ENCODE data around the gene APCDD1.

Gene APCDD1

GRCh38 chr18:10453806-10454680 is at the start of gene APCDD1:
Gene APCDD1 (plus strand): TSS chr18:10454635. CDS start chr18:10454982, 347 bp downstream.
- no peak for DNase-seq (ENCODE audit: low read depth)

- DNase-seq (ENCODE audit: low read depth), result no peak
Measured at GRCh38 chr18:10405014-10405493, 49.4 kb upstream of the APCDD1 start.

GRCh38 chr18:10405816-10406663 is 48.4 kb upstream of the APCDD1 start:
- no peak for DNase-seq (ENCODE audit: low read depth)

DNA sequence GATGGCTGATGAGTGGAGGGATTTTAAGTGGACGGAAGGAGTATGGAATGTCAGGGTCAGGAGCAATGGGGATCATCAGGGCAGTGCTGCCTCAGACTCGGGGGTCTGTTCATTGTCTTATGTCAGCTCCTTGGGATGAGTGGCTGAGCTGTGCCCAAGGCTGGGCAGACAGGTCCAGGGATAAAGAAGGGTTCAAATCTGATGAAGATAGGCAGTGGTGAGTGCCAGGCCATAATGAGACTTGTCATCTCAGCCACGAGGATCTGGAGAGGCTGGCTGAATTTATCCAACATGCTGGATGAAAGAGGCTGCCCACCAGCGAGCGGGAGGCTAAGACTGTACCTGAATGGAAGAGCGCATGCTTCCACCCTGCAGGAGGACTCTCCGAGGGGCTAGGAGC is 46.3 kb upstream of the APCDD1 start:
- DNase-seq (ENCODE audit: low read depth), result no peak

- DNase-seq (ENCODE audit: low read depth), result no peak
Measured at GRCh38 chr18:10409041-10409440, 45.4 kb upstream of the APCDD1 start.

- no peak for DNase-seq (ENCODE audit: low read depth)
Measured at GRCh38 chr18:10410472-10411308, 43.7 kb upstream of the APCDD1 start.

DNA sequence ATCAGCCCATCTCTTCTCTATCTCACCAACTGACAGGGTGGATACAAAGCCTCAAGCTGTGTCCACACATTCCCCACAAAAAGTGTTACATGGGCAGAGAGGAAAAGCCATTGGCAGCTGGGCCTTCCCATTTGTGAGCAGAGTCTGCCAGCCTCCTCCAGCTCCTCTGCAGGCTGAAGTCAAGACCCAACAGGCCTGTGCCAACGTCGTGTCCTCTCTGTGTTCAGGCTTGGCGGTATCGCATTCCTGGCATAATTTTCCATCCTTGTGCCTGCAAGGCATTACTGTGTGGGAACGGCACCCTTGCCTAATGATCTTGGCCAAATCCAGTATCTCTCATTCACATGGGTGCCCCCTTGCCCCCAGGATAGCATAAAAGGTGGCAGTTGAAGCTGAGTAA is 41.5 kb upstream of the APCDD1 start:
- no peak for DNase-seq (ENCODE audit: low read depth)

DNA sequence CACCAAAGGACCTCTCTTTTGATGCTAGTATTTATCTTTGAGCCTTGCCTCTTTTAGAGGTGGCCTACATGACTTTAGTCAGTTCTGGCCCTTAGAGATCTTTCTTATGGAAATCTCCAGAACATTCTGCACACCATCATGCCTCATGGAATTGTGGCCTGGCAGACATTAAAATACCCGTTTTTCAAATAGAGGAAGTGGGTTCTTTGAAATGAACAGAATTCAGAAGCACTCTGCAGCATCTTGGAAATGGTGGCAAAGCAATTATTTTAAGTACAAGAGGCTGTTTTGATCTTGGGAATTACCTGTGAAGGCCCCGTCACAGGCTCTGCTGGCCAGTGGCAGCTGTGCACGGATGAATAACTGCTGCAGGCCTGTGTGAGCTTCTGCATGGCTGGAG is 40.7 kb upstream of the APCDD1 start:
- no peak for DNase-seq (ENCODE audit: low read depth)

GRCh38 chr18:10414293-10414842 is 40.1 kb upstream of the APCDD1 start:
- no peak for DNase-seq (ENCODE audit: low read depth)

DNA sequence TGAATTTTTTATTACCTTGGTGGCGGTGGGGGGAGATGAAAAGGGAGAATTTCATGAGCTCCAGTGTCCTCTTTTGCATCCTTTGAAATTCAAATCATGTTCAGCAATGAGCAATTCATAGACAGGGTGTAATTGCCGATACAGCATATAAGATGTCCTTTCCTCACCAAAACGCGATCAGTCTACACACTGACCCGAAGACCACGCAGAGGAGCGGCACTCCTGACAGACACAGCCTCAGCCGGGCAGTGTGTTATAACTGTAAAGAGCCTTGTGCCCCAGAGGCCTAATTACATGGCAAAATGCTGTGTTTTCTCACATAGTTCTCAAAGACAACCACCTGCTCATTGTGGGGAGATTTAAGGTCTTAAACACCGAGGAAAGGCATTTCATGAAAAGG is 38.4 kb upstream of the APCDD1 start:
- DNase-seq (ENCODE audit: low read depth), result no peak

DNA sequence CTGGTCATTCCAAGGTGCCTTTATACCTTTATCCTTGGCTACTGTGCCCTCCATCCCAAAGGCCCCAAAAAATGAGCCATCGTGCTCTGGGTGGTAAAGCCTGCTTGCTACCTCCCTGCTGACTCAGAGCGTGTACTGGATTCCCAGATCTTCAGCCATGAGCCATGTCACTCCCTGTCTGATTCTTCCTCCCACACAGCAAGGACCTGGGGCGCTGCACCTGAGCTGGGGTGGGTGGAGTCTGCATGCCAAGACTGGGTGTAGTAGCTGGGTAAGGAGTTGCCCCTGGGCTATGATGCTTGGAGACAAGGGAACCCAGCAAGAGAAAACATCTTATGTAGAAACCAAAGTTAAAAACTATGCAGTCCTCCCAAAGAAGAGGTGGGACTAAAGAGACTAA is 37.2 kb upstream of the APCDD1 start:
- DNase-seq (ENCODE audit: low read depth), result no peak

GRCh38 chr18:10417664-10418063 is 36.8 kb upstream of the APCDD1 start:
- DNase-seq (ENCODE audit: low read depth), result no peak

GRCh38 chr18:10418836-10419235 is 35.6 kb upstream of the APCDD1 start:
- DNase-seq (ENCODE audit: low read depth), result no peak

- DNase-seq (ENCODE audit: low read depth), result no peak
Measured at GRCh38 chr18:10419420-10420103, 34.9 kb upstream of the APCDD1 start.

DNA sequence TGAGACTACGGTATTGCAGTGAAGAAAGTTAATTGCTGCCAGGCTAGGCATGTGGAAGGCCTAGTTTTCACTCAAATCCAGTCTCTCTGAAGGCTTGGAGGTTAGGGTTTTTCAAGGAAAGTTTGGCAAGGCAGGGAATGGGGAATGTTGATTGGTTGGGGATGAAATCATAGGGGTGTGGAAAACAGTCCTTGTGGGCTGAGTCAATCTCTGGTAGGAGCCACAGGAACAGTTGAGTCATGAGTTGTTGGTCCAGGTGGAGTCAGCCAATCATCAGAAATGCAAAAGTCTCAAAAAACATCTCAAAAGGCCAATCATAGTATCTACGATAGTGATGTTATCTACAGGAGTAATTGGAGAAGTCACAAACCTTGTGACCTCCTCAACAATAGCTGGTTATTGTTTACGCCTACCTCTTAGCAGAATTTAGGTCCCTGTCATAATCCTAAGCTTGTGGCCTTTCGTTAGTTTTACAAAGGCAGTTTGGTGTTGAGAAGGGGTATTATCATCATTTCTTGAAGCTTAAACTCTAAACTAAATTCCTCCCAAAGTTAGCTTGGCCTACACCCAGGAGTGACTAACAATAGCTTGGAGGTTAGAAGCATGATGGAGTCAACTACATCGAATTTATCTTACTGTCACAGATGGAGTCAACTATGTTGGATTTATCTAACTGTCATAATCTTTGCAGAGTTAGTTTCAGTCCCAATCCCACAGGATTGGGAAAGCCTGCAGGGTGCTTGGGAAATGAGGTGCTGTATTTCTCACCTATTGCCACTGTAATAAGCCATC is 33.7 kb upstream of the APCDD1 start:
- DNase-seq (ENCODE audit: low read depth), result no peak

GRCh38 chr18:10421859-10422258 is 32.6 kb upstream of the APCDD1 start:
- DNase-seq (ENCODE audit: low read depth), result no peak

GRCh38 chr18:10422731-10423130 is 31.7 kb upstream of the APCDD1 start:
- DNase-seq (ENCODE audit: low read depth), result no peak

- no peak for DNase-seq (ENCODE audit: low read depth)
Measured at GRCh38 chr18:10424585-10425307, 29.7 kb upstream of the APCDD1 start.

DNA sequence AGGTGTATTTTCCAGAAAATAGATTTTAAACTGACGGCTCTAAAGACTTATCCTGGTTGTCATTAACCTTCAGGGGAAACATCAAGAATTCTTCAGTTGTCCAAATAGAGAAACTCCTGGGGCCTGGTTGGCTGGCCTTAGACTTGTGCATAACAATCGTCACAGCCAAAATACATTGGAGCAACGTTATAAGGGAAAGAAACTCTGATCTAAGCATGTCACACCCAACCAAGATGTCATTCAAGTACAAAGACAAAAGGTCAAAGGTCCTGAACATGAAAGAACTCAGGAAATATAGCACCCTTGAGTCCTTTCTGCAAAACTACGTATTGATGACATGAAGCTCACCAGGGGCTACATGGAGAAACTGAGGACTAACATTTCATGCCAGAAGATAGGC is 23.8 kb upstream of the APCDD1 start:
- no peak for DNase-seq (ENCODE audit: low read depth)

DNA sequence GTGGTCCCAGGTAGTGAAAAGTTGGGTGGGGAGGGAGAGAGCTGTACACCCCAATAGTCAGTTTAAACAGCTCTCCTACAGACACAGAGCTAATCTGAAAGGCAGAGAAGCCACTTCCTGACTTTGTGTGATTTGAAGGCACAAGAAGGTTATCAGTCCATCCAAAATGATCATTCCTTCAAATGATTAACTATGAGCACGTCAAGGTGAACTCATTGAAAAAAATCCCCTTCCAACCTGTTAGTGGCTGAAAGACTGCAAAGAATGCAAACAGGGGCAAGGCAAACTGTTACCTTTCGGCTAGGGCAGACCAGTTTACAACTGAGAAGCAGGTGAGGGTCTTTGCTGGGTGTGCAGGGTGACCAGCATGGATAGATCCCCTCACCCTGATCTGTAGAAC is 22.8 kb upstream of the APCDD1 start:
- DNase-seq (ENCODE audit: low read depth), result no peak
